ENCODE data around the gene ETV3.

ETV3 gene

DNA sequence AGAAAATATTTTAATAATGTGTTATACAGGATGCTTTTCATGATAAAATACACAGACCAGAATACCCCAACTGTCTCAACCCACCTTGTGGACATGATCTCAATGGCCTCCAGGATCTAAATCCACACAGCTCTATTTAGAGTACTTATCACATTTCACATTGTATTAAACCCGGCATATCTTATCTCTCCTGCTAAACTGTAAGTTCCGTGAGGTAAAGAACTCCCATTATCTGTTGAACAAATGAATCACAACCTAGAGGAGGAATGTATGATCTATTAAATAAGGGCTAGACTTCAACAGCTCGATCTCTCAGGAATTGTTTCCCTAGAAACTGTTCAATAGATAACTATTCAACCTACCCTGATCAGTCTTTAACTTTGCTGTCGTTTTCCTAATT is 6.9 kb downstream of the ETV3 start:
- no peak for DNase-seq
- in situ Hi-C loops (cut with HindIII; ENCODE audit: low pct_ligation_motif_present, low sequenced_read_pairs) = no loop called here

GRCh38 chr1:157124855-157125254 is 13.3 kb downstream of the ETV3 start:
- Histone ChIP-seq H3K4me3 (ENCODE audit: low read depth, low read length) (no peak overlapping the region), H3K27ac (no peak overlapping the region), H3K27me3 (replicated peaks) (no peaks in the 10 kb centered on the region), H3K36me3 (replicated peaks) (peaks cover 47% of the 10 kb centered on the region)
- in situ Hi-C loops (cut with HindIII; ENCODE audit: low pct_ligation_motif_present, low sequenced_read_pairs) = no loop called here
- peak; percentile 20 for TF ChIP-seq CTCF (IDR thresholded peaks at IDR 0.05; ENCODE audit: low read depth, low read length, missing control alignments)
- no peak for DNase-seq

More for the DNA sequence above, 6.9 kb downstream of the ETV3 start:
- H3K27ac ChIP-seq = no peak overlapping the region
- TF ChIP-seq CTCF (IDR thresholded peaks at IDR 0.05; ENCODE audit: low read depth, low read length, missing control alignments) = no peak
- H3K4me3 ChIP-seq (ENCODE audit: low read depth, low read length) = no peak overlapping the region
- peaks cover 73% of the 10 kb centered on the region for H3K36me3 ChIP-seq (replicated peaks)
- H3K27me3 ChIP-seq (replicated peaks) = no peaks in the 10 kb centered on the region

GRCh38 chr1:157119448-157119847 is 18.7 kb downstream of the ETV3 start:
- H3K27ac ChIP-seq = no peak overlapping the region
- no peaks in the 10 kb centered on the region for H3K27me3 ChIP-seq (replicated peaks)
- no peak for TF ChIP-seq CTCF (IDR thresholded peaks at IDR 0.05; ENCODE audit: low read depth, low read length, missing control alignments)
- peaks cover 17% of the 10 kb centered on the region for H3K36me3 ChIP-seq (replicated peaks)
- in situ Hi-C loops (cut with HindIII; ENCODE audit: low pct_ligation_motif_present, low sequenced_read_pairs) = no loop called here
- no peak overlapping the region for H3K4me3 ChIP-seq (ENCODE audit: low read depth, low read length)
- DNase-seq = no peak

DNA sequence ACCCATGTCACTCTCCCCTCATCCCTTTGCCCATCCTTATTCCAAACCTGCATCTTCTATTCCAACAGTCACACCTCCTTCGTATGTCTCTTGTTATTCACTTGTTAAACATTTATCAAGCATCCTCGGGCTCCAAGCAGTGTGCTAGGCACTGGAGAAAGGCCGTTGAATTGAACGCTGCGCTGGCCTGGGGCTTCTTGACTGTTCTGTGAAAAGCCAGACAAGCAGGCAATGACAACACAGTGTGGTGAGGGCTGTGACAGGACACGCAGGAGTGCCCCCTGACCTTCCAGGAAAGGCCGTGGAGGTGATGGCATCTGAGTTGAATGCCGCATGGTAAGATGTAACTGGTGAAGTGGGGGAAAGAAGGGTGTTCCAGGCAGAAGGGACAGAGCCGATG is 19.2 kb downstream of the ETV3 start:
- Histone ChIP-seq H3K27ac (no peak overlapping the region), H3K36me3 (replicated peaks) (peaks cover 15% of the 10 kb centered on the region), H3K4me3 (ENCODE audit: low read depth, low read length) (no peak overlapping the region), H3K27me3 (replicated peaks) (no peaks in the 10 kb centered on the region)
- DNase-seq = no peak
- TF ChIP-seq CTCF (IDR thresholded peaks at IDR 0.05; ENCODE audit: low read depth, low read length, missing control alignments) = no peak
- in situ Hi-C loops (cut with HindIII; ENCODE audit: low pct_ligation_motif_present, low sequenced_read_pairs) = no loop called here

DNA sequence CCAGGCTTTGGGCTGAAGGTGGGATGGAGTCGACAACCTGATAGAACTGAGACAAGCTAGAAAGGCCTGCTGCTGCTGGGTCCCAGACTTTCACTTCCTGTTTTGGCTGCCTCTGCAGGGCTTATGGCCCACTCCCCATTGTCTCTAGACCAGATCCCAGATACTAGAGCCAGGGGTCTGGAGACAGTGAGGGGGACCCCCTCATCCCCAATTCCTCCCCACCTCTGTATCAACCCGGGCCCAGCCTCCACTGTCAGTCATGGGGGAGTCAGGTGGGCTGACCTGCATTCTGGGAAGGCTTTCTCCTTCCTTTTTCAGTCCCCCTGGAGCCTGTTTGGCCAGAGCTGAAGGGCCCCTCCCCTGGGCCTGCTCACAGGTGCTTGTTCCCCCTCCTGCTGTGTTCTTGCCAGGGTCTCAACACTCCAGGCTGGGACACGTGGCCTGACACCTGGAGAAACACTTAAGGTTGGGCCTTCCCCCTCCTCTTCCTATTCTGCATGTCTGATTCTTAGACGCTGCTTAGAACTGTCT is 20.6 kb downstream of the ETV3 start:
- peaks cover 2% of the 10 kb centered on the region for H3K36me3 ChIP-seq (replicated peaks)
- no peak for DNase-seq
- no peak for TF ChIP-seq CTCF (IDR thresholded peaks at IDR 0.05; ENCODE audit: low read depth, low read length, missing control alignments)
- H3K27me3 ChIP-seq (replicated peaks) = no peaks in the 10 kb centered on the region
- H3K27ac ChIP-seq = no peak overlapping the region
- H3K4me3 ChIP-seq (ENCODE audit: low read depth, low read length) = no peak overlapping the region
- in situ Hi-C loops (cut with HindIII; ENCODE audit: low pct_ligation_motif_present, low sequenced_read_pairs) = no loop called here

- TF ChIP-seq CTCF (IDR thresholded peaks at IDR 0.05; ENCODE audit: low read depth, low read length, missing control alignments) = no peak
- no peak for DNase-seq
- in situ Hi-C loops (cut with HindIII; ENCODE audit: low pct_ligation_motif_present, low sequenced_read_pairs) = no loop called here
- H3K27ac ChIP-seq = no peak overlapping the region
- H3K36me3 ChIP-seq (replicated peaks) = no peaks in the 10 kb centered on the region
- H3K27me3 ChIP-seq (replicated peaks) = no peaks in the 10 kb centered on the region
- no peak overlapping the region for H3K4me3 ChIP-seq (ENCODE audit: low read depth, low read length)
Observed at GRCh38 chr1:157116737-157117103, 21.5 kb downstream of the ETV3 start.

All from brain microvascular endothelial cell (primary cell).